ENCODE results near the gene IL23A. TPM values are rescaled to one million over a fixed set of nuclear protein-coding genes. Genes with fewer than 3 reads are reported as not detected.
"Not testable (repeated sequence)": the region's sequence is repeated elsewhere in the genome, so short reads cannot be mapped to it uniquely, and the experiment has no call there.

IL23A gene
- total RNA-seq, 1 donor from 2014 or later = not detected

DNA sequence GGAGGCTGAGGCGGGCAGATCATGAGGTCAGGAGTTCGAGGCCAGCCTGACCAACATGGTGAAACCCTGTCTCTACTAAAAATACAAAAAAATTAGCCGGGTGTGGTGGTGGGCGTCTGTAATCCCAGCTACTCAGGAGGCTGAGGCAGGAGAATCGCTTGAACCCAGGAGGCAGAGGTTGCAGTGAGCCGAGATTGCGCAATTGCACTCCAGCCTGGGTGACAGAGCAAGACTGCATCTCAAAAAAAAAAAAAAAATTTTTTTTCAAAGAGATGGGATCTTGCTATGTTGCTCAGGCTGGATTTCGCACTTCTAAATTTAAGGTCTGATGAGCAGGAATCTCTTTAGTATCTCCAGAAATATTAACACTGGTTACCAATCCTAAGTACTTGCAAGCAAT, 17.1 kb upstream of the IL23A start:
- ATAC-seq; DNase-seq (ENCODE audit: low spot score); intact Hi-C loops (cut with DNase I): not testable (repeated sequence)

DNA sequence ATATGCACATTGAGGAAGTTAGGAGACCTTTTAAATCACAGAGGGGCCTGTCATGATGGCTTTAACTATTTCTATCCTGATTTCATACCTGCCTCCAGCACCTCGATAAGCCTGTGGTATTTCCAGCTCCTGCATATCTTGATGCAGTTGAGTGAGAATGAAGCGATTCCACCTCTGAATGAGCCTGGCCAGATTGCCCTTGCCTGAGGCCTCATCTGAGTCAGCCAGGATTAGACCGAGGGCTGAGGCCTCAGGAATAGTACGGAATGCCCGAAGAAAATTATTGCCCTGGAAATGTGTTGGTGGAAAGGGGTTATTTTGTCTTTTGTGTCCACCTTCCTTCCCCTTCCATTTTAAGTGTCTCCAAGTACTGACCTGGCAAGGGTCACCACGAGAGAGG, 14.5 kb upstream of the IL23A start:
- no peak for ATAC-seq
- DNase-seq (ENCODE audit: low spot score) = no peak

DNA sequence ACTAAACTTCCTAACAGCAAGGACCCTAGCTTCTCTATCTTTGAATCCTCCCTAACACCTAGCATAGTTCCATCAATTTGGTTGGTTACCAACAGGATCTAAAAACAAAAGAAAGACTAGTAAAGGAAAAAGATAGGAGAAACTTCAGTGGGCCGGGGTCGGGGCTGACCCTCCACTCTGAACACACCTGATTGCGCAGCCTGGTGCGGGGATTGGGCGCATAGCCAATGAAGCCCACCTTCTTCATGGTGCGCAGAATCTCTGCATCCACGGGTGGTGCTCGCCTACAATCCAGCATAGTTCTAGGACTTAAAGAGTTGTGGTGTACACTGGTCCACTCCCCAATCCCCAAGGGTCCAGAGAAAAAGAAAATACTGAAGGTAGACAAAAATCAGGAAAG, 12.6 kb upstream of the IL23A start:
- intact Hi-C loops (cut with DNase I) = no loop called here
- no peak for ATAC-seq

More for the DNA sequence above, 14.5 kb upstream of the IL23A start:
- intact Hi-C loops (cut with DNase I) = no loop called here

DNA sequence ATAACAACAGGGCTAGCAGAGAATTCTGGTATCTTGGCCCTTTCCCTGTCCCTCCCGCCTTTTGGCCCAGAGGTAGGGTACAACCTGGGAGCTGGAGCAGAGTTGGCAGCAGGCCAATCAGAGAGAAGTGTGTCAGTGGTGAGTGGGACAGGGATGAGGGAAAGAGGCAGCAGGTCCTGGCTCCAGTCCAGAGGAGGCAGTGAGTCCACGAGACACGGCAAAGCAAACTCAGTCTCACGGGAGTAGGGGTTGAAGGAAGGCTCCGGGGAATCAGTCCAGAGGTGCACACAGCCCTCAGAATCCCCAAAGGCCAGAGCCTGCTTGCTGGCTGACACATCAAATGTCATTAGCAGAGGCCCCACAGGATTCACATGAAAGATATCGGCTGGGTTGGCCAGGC, 12.2 kb upstream of the IL23A start:
- ATAC-seq (peak; percentile 14), DNase-seq (ENCODE audit: low spot score) (peak; percentile 63)
- intact Hi-C loops (cut with DNase I) = no loop called here

More for the DNA sequence above, 12.6 kb upstream of the IL23A start:
- no peak for DNase-seq (ENCODE audit: low spot score)

DNA sequence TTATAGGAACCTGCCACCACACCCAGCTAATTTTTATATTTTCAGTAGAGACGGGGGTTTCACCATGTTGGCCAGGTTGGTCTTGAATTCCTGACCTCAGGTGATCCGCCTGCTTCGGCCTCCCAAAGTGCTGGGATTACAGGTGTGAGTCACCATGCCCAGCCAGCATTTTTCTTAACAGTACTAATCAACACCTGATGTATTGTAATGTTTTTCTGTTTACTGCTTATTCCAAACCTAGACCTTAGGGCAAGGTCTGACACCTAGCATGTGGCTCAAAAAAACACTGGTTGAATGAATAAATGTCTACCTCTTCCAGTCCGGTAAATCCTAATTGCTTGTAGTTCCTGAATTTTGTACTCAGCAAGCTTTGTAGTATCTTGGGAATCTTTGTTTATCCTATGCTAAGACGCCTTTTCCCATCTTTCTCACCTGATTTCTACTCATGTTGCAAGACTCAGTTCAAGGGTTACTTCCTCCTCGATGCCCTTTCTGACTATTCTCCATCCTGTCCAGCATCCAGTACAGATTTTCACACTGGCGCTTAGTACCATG, 7.7 kb upstream of the IL23A start:
- intact Hi-C loops (cut with DNase I) = no loop called here
- no peak for DNase-seq (ENCODE audit: low spot score)

DNA sequence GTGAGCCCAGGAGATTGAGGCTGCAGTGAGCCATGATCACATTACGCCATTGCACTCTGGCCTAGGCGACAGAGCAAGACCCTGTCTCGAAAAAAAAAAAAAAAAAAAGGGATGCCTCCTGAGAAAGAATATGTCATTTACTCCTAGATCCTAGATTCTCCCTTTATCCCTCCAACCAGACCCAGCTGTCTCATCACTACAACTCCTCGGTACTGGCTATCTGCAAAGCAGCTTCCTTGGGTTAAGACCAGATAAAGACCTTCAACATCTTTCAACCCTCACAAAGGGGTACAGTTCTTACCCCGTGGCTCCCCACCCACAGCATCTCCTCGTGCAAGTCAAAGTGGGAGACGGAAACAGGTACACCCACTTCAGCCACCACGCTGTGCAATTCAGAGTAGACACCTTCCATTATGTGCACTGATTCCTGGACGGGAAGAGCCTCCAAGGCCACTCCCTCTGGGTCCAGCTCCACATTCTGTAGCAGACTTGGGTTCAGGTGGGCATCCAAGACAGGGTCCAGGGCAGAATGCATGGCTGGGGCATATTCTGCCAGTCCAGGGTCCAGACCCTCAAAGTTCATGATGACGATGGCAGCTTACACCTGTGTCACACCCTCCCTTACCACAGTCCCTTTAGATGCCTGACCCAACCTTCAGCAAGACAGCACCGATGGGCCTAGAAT, 6.0 kb upstream of the IL23A start:
- ATAC-seq = no peak
- intact Hi-C loops (cut with DNase I) = no loop called here
- DNase-seq (ENCODE audit: low spot score) = no peak

More for the DNA sequence above, 7.7 kb upstream of the IL23A start:
- ATAC-seq = no peak

DNA sequence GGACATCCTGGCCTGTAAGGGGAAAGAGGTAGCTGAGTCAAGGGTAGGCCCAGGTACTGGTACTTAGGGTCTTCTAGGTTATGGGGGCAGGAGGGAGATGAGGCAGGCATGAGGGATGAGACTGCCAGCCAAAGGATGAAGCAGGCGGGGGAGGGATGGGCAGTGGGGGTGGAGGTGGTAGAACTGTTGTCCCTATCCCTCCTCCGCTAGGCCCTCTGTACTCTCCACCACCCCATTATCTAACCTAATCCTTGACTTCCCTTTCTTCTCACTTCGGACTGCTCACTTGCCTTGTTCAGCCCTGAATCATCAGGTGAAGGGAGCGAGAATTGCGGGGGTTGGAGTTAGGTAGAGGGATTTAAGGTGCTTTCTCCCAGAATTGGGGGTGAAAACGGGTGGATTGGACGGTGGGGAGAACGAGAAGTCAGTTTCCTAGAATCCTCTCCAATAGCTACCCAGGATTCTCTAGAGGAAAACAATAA, 5.4 kb upstream of the IL23A start:
- intact Hi-C loops (cut with DNase I) = no loop called here
- ATAC-seq (peak; percentile 16), DNase-seq (ENCODE audit: low spot score) (no peak)

DNA sequence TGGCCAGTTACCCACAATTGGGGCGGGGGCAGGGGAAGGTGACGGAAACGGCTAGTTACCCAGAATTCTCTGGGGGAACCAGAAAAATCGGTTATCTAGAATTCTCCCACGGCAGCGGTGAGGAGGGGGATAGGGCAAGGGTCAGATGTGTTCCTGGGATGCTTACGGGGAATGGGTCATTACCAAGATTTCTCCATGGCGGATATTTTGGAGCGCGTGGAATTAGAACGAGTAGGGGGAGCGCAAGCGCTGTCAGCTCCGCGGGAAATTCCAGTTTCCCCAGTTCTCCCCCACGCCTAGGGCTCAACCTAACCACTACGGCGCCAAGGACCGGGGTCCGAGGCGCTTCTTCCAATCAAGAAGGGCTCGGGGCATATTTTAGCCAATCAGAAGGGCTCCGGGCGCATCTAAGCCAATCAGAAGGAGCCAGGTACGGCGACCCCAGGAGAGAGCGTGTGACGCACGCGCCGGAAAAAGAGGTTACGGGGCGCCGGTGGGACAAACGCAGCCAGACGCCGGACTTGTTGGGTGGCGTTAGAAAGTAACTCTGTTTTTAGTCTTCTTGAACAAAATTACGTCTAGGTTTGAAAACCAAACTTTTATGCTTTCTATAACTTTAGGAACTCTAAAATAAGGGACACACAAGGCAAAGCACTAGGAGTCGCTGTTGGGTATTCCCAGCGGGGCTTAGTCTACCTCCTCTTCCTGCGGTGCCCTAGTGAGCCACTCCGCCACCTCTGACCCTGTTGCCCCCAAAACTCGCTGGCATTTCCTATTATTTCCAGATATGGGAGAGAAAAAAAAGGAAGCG, 4.8 kb upstream of the IL23A start, which contains the start of gene PAN2:
Gene PAN2, minus strand, starts transcription at position 322 of the 811 bp plus-strand sequence. CDS start 906 bp downstream, outside the sequence.
- peak; percentile 99 for ATAC-seq
- peak; percentile 96 for DNase-seq (ENCODE audit: low spot score)
- intact Hi-C loops (cut with DNase I) = no loop called here

DNA sequence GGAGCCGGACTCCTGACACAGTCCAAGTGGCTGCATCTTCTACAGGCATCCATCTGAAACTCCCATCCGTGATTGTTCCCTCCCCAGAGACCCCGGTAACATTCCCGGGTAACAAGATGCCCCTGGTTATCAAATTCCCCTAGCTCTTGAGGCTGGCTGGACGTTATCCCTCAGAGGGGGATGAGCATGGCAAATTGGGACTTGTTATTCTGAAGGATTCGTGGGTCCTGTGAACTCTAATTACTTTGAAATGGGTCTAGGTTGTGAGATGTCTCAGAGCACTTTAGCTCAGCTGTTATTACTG, 4.2 kb upstream of the IL23A start:
- intact Hi-C loops (cut with DNase I) = no loop called here
- DNase-seq (ENCODE audit: low spot score) (no peak), ATAC-seq (no peak)

DNA sequence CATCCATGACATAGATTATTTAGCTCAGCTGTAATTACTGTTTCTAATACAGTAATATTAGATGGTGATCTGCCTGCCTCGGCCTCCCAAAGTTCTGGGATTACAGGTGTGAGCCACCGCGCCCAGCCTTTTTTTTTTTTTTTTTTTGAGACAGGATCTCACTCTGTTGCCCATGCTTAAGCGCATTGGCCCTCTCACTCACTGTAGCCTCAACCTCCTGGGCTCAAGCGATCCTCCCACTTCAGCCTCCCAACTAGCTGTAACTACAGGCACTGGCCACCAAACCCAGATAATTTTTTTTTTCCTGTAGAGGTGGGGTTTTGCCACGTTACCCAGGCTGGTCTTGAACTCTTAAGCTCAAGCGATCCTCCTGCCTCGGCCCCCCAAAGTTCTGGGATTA, 3.2 kb upstream of the IL23A start:
- intact Hi-C loops (cut with DNase I); DNase-seq (ENCODE audit: low spot score); ATAC-seq: not testable (repeated sequence)

DNA sequence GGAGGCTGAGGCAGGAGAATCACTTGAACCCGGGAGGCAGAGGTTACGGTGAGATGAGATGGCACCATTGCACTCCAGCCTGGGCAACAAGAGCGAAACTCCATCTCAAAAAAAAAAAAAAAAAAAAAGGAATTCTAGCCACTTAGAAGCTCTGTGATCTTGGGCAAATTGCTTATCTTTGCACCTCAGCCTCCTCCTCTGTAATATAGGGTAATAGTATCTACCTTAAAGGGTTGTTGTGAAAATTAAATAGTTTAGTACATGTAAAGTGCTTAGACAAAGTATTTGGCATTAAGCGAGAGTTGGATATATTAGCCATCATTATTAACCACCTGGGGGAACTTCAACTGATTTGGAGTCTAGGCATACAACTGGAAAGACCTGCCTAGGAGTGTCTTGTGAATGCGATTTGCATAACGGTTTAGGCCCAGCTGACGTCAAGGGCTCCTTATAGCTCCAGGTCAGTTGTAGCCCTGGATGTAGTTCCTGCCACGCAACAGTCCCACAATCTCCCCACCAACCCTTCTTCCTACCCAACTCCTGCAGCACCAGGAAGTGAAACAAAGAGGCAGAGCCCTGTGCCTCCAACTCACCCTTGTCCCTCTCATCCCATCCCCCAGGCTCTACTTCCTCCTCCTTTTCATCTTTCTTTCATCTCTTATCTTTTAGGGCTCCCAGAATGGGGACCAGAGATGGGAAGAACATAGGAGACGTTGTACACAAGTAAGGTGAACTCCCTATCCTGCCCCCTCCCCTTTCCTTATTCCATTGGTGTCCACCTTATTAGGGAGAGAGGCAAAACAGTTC, 2.1 kb upstream of the IL23A start:
- no peak for DNase-seq (ENCODE audit: low spot score)
- no peak for ATAC-seq
- intact Hi-C loops (cut with DNase I) = no loop called here

DNA sequence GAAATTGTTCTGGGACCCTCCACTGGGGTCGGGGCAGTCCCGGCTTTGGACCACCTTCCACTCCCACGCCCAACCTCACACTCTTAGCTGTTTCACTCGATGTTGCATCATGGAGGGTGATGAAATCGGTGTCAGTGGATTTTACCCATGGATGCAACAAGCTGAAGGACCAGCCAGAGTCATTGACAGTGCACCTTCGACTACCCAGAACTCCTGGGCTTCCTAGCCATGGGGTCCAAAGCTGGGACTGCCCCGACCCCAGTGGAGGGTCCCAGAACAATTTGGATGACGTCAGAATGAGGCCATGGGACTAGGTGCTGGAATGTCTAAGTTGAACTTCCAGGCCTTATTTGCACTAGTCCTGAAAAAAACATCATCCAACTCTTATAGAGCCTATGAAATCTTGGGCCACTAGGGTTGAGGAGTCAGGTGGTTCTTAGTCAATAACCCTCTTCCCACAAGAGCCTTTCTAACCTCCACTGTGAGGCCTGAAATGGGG, 882 bp upstream of the IL23A start:
- DNase-seq (ENCODE audit: low spot score) (no peak), ATAC-seq (no peak)
- intact Hi-C loops (cut with DNase I) = no loop called here

DNA sequence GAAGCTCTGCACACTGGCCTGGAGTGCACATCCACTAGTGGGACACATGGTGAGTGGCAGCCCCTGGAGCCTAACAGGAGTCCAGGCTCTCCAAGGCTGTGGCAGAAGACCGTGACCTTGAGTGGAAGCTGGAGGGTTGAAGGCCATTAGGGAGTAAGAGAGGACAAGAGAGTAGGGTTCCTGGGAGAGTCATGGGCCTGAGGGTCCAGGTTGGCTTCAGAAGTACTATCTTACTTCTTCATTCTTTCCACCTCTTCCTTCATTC, 406 bp downstream of the IL23A start:
- no peak for ATAC-seq
- no peak for DNase-seq (ENCODE audit: low spot score)
- intact Hi-C loops (cut with DNase I) = no loop called here

DNA sequence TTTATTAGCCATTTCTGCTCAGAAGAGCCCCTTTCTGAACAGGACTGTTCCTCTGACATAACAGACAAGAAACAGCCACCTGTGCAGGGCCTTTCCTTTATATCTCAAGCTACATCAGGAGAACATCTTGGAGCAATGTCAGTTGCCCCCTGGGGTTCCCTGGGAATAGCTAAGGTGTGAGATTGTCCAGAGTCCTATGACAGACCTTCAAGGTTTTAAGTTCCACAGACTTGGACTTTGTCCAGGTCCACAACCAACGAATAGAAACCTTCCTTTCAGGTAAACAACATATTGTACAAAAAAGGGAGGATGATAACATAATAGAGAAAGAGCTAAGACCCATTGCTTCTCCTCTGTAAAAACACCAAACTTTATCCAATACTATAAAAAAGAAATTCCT, 2.9 kb downstream of the IL23A start:
- DNase-seq (ENCODE audit: low spot score) = no peak
- intact Hi-C loops (cut with DNase I) = no loop called here
- no peak for ATAC-seq

DNA sequence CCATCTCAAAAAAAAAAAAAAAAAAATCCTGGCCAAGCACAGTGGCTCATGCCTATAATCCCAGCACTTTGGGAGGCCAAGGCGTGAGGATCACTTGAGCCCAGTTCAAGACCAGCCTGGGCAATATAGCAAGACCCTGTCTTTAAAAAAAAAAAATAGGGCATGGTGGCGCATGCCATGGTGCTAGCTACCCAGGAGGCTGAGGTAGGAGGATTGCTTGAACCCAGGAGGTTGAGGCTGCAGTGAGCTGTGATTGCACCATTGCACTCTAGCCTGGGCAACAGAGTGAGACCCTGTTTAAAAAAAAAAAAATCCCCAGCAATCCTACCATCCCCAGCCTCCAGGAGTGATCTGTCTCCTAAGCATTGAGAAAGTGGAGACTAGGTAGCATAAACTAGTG, 3.6 kb downstream of the IL23A start:
- ATAC-seq; intact Hi-C loops (cut with DNase I); DNase-seq (ENCODE audit: low spot score): not testable (repeated sequence)

DNA sequence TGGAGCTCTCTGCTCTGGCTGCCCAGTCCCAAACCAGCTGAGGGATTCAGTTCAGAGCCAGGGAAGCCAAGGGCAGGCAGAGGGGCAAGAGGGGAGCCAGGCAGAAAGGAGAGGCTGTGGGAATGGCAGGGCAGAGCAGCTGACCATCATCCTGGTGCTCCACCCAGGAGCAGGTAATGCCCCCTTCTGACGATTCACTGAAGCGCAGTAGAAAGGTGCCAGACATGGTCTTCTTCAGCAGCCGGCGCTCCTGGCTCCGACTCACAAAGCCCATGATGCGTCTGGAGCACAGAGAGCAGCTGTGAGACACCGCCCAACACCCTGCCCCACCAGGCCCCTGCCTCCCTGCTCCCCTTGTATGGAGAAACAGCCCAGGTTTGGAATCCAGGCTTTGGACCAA, 8.0 kb downstream of the IL23A start:
- ATAC-seq = no peak
- intact Hi-C loops (cut with DNase I) = no loop called here

DNA sequence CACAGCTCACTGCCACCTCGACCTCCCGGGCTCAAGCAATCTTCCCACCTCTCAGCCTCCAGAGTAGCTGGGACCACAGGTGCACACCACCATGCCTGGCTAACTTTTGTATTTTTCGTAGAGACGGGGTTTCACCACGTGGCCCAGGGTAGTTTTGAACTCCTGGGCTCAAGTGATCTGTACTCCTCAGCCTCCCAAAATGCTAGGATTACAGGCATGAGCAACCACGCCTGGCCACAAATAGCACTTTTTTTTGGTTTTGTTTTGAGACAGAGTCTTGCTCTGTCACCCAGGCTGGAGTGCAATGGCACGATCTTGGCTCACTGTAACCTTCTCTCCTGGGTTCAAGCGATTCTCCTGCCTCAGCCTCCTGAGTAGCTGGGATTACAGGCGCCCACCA, 8.6 kb downstream of the IL23A start:
- DNase-seq (ENCODE audit: low spot score); intact Hi-C loops (cut with DNase I); ATAC-seq: not testable (repeated sequence)

More for the DNA sequence above, 8.0 kb downstream of the IL23A start:
- no peak for DNase-seq (ENCODE audit: low spot score)

DNA sequence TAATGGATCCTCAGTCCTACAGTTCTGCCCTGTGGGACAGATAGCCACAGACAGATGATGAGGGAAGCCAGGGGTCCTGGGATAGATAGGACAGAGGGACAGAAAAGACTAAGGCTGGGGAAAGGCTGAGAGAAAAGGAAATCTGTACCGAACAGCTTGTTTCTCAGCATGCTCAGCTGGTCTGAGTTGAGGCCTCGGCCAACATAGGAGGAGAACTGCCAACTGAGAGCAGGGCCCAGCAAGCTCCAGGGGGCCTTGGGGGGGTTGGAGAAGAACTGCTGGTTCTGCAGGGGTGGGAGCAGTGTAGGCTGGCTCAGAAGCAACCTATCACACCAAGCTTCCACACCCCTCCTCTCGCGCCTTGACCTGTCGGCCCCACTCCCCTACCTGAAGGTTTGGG, 10.1 kb downstream of the IL23A start:
- intact Hi-C loops (cut with DNase I) = no loop called here
- ATAC-seq (no peak), DNase-seq (ENCODE audit: low spot score) (no peak)

DNA sequence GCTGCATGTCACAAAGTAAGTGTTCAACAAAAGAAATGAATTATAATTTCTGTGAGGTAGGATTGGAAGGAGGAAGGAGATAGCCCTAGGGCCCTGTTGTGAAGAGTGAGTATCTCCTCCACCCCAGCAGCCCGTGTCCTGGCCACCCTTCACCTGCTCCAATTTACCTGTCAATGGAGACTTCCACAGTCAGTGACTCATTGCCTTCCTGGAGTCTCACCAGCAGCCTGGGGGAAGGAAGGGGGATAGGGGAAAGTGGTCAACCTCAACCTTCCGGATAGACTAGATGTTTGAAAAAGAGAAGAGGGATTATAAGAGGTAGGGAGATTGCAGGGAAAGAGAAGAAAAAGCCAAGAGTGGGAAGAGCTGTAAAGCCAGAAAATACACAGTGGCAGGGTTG, 12.0 kb downstream of the IL23A start:
- ATAC-seq = no peak
- intact Hi-C loops (cut with DNase I) = loop anchor here (10.0 kb wide), 1 partner anchor 104 kb away; the partner anchor contains the start of gene MIP
- DNase-seq (ENCODE audit: low spot score) = no peak

All from sciatic nerve (tissue), 2 donors.